GM18951 (cell line): ENCODE results near the gene APBB1.

ENCODE experiments used
- POLR2A ChIP-seq: IDR thresholded peaks from 4 replicates; pipeline ENCODE4 v1.6.1; 2011; ENCODE audit warnings: mild to moderate bottlenecking; ENCODE audit not compliant: insufficient read length, insufficient read depth; ENCODE audit errors: extremely low read depth
- in situ Hi-C: fragments of 300-500 bp; cut with MboI; formaldehyde crosslinking; loops from one replicate; pipeline ENCODE4 v1.12.0; 2022; ENCODE audit warnings: low sequenced_read_pairs, mixed read lengths, inconsistent platforms; ENCODE audit not compliant: unreplicated experiment

The APBB1 gene

DNA sequence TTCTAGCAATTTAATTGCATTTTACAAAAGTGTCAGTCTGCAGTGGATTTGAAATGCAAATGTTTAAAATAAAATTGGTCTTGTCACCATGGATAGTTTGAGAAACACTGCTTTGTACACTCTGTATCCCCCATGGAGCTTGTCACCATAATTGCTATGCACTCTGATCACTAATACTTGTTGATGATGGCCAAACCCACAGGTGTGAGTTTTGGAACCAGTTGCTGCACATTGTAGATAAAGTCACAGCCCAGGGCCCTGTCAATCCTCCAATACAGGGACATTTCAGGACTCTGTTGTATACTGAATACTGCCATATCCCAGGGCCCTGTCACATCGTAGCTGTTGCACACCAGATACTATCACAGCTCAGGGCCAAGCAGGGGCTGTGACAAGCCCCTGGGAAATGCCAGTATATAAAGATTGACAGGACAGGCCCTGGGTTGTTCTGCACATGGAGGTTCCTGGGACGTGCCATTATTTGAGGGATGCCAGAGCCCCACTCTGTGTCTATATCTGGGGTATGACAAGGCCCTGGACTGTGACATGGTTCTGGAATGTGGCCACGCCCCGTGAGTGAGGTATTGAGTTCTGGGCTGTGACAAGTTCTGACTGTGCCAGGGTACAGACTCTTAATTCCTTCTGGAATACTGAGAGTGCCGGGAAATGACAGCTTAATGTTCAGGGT, 56.6 kb downstream of the APBB1 start:
- in situ Hi-C loops, result no loop called here
- TF ChIP-seq POLR2A, result no peak

DNA sequence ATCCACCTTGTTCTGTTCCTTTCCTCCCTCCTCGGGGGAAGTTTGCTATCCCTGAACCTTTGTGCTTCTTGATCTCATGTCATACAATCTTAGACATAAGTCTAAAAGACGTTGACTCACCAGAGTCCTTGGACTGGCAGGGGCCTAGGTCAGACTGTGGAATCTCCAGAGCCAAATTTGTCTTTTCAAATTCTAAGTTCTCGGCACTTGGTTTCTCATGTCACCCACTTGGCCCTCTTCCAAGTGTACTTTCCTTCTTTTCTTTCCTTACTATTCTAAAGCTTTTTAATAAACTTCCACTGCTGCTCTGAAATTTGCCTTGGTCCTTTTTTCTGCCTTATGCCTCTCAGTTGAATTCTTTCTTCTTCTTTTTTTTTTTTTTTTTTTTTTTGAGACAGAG, 58.7 kb downstream of the APBB1 start:
- in situ Hi-C loops, result no loop called here
- TF ChIP-seq POLR2A, result no peak

DNA sequence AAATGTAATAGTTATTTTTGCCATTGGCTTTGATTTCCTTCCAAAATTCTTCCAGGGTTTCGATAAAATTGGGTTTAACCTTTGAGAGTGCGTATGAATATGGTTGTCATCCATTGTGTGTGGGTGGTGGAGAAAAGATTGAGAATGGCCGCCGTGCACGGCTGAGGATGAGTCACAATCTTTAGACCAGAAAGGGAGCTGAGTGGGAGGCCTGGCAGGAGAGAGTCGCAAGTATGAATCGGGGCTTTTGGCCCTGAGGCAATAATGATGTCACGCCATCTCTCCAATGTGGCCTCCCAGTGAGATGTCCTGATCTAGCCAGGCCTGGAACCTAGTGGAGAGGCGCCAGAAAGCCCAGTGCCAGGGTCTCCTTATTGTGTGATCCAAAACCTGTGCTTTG, 61.7 kb downstream of the APBB1 start:
- no peak for TF ChIP-seq POLR2A
- in situ Hi-C loops, result loop anchor here (10.0 kb wide), 1 partner anchor 332 kb away; no protein-coding TSS in a partner anchor

DNA sequence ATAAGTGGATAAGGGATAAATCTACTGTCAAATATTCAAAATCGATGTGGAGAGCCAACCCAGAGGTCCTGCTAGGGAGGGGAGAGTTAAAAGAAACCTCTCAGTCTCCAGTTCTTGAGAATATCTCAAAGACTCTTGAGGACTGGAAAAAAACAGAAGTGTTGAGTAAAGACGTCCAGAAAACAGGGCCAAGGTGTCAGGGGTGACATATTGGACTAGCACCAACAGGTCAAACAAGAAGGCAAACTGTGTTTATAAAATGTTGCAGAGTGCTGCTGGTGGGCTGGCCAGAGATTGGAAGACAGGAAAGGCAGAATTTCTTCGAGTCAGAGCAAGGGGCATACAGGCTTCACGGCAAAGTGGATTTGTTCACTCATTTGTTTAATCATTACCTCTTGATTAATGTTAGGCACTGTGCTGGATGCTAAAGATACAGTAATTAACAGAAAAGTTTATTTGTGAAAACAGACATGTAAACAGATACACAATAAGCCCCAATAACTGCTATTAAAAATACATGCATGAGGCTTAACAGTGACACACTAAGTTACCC, 62.3 kb downstream of the APBB1 start:
- in situ Hi-C loops, result loop anchor here (10.0 kb wide), 1 partner anchor 332 kb away; no protein-coding TSS in a partner anchor
- no peak for TF ChIP-seq POLR2A

DNA sequence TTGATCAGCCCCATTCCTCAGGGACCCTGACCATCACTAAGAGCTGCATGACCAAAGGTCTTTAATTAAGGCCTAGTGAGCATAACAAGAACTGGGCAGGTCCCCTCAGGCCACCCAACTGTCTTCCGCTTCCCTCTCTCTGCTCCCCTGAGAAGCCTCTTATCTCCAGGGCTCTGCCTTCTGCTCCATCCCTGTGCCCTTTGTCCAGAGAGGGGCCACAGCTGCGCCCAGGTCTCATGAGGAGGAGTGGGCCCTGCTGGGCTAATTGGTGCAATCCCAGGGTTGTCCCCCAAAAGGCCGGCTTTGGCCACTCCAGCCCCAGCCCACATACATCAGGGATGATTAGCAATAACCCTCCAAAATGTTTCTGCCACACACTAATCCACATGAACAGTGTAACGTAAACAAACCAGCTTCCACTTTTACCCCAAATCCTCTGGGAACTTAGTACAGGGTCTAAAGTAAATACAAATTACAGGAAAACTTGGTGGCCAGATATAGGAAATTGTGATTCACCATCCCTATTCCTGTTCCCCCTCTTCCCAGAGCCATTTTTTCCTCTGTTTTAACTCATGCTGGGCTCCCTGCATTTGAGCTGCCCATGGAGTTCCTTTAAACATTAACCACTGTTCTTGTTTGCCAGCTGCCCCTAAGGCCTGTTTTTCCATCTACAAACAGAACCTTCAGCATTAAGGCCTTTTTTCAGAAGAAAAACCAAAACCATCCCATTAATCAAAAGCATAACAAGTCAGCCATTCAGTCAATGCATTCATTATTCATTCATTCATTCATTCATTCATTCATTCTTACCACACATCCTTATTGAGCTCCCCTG, 64.0 kb downstream of the APBB1 start:
- TF ChIP-seq POLR2A, result no peak
- in situ Hi-C loops, result loop anchor here (10.0 kb wide), 1 partner anchor 330 kb away; no protein-coding TSS in a partner anchor

DNA sequence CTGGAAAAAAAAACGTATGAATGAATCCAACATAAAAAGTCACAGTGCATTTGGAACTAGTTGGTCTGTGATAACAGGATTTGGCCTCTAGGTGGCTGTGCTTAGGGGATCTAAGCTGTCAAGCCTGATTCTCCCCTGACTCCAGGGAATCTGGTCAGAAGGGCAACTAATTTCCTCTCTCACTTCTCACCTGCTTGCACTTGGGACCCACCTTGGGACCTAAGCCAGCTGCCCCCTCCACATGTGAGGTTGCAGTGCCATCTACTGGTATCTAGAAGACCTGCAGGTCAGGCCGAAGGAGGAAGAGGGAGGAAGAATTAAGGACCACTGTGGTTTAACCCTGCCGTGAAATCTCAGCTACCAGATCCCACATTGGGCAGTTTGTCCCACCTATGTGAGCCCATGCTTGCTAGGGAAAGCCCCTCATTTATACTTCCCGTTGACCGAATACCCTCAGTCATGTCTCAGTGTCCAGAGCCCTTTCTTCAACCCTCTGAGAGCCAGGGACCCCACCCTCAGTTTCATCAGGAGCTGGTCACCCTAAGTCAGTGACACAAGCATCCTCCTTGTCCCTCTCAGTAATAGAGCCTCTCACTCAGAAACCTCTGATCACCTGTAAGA, 65.4 kb downstream of the APBB1 start:
- in situ Hi-C loops, result loop anchor here (10.0 kb wide), 1 partner anchor 329 kb away; no protein-coding TSS in a partner anchor
- TF ChIP-seq POLR2A, result no peak

DNA sequence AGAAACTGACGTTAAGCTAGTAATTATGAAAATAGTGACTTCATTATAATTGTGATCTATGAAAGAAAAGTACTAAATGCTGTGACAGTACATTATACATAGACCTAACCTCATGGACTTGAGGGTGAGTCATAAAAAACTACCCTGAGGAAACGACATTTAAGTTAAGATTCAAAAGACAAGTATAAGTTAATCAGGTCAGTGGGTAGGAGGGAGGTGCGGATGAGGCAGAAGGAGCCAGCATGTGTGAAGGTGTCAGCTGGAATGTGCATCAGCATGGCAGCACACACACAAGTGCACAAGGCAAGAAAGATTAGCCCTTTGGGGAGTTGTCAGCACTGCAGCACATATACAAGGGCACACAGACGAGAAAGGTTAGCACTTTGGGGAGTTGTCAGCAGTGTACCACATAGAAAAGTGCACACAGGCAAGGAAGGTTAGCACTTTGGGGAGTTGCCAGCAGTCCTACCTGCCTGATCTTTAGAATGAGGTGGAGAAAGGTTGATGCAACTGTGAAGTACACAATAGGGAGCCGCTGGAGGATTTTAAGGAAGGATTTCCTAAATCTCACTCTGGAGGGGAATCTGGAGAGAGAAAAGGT, 67.0 kb downstream of the APBB1 start:
- in situ Hi-C loops, result loop anchor here (10.0 kb wide), 1 partner anchor 327 kb away; no protein-coding TSS in a partner anchor

DNA sequence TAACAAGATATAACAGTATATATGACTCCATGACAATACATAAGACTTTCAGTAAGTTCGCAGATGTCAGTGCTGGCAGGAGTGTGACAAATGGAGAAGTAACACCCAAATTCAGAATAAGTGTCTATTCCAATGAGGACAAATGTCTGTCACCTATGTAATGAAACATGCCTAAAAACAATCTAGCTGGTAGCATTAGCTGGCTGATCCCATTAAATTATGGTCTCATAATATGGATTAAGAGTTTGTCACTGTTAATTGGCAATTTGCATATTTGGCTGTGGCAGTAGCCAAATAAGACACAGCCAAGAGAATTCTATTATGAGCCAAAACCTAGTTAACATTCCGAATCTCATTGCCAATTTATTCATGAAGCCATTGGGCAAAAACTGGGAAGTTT, 68.4 kb downstream of the APBB1 start:
- no peak for TF ChIP-seq POLR2A
- in situ Hi-C loops, result loop anchor here (10.0 kb wide), 1 partner anchor 326 kb away; no protein-coding TSS in a partner anchor

More for the DNA sequence above, 67.0 kb downstream of the APBB1 start:
- no peak for TF ChIP-seq POLR2A

DNA sequence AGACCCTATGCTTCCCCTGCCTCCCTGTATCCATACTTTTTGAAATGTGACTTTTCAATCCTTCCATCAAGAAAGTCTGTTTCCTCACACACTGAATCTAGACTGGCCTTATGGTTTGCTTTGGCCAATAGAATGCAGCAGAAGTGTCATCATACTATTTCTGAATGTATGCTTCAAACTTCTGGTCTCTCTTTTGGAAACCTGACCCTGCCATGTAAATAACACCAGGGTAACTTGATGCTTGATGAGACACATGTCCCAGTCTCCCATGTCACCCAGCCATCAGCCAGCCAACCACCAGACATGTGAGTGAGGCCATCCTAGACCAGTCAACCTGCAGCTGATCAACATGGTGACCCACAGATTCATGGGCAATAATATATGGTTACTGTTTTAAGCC, 68.9 kb downstream of the APBB1 start:
- no peak for TF ChIP-seq POLR2A
- in situ Hi-C loops, result loop anchor here (10.0 kb wide), 1 partner anchor 325 kb away; no protein-coding TSS in a partner anchor

DNA sequence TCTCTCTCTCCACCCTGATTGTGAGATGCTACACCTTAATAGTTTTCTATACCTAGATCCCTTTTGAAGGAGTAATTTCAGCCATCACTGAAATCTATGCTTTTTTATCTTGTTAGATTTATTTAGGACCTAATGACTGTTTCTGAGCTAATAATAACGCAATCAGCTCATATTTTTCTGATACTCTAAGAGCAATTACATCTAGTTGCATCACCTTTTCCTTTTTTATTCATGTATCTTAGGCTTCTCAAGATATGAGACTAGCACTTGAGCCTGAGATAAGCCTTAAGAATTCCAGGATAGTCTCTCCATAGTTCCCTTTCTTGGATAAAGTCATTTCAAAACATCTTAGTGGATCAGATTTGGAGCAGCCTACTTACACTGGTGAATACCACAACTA, 73.5 kb downstream of the APBB1 start:
- no peak for TF ChIP-seq POLR2A
- in situ Hi-C loops, result no loop called here
